HAP-1 (cell line): ENCODE data around the gene CAPRIN1.
"Not testable (repeated sequence)": the region's sequence is repeated elsewhere in the genome, so short reads cannot be mapped to it uniquely, and the experiment has no call there.

Experiments used
- DNase-seq, 2 experiments: peaks; one replicate each; pipeline ENCODE4 v3.0.0-alpha.2; 2016 to 2020; ENCODE audit warnings: low spot score in 2 of 2
- H3K27me3 ChIP-seq: fragments of 250-450 bp; sonication (Bioruptor Pico); 2 replicates; pipeline ENCODE4 v1.5.1; 2020; ENCODE audit warnings: low read depth, mild to moderate bottlenecking, moderate library complexity
- H3K36me3 ChIP-seq: fragments of 250-450 bp; sonication (Bioruptor Pico); replicated peaks from 2 replicates; pipeline ENCODE4 v1.5.1; 2020; ENCODE audit warnings: mild to moderate bottlenecking
- H3K4me1 ChIP-seq: fragments of 250-450 bp; sonication (Bioruptor Pico); 2 replicates; pipeline ENCODE4 v1.5.1; 2020; ENCODE audit warnings: mild to moderate bottlenecking
- H3K4me3 ChIP-seq: fragments of 250-450 bp; sonication (Bioruptor Pico); 2 replicates; pipeline ENCODE4 v1.5.1; 2020; ENCODE audit warnings: mild to moderate bottlenecking, moderate library complexity
- H3K9me3 ChIP-seq: fragments of 250-450 bp; sonication (Bioruptor Pico); 2 replicates; pipeline ENCODE4 v1.5.1; 2020; ENCODE audit warnings: mild to moderate bottlenecking, moderate library complexity
- in situ Hi-C: fragments of 300-500 bp; cut with MboI; formaldehyde crosslinking; loops from 3 replicates; pipeline ENCODE4 v1.14.3; 2020; ENCODE audit warnings: low sequenced_read_pairs, inconsistent platforms, mixed read lengths

The CAPRIN1 gene

DNA sequence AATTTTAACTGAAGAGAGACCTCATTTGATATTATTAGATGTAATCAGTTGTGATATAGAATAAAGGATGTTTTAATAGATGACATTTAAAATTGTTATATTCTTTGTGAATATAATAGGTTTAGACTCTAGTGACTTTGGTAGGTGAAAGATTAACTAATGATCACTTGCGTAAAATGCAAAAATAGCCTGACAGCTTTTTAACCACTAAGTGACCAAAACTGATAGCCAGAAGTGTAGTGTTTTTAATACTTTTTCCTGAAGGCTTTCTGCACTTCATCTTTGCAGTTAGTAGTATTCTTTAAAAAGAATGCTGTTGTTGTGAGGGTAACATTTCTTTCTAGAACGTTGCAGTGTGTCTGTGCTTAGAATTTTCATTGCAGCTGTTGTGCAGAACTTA, 5.1 kb downstream of the CAPRIN1 start:
- in situ Hi-C loops: no loop called here
- Histone ChIP-seq H3K27me3 (no peaks in the 10 kb centered on the region), H3K9me3 (no peaks in the 10 kb centered on the region), H3K4me1 (peaks cover 33% of the 10 kb centered on the region), H3K4me3 (no peak overlapping the region), H3K36me3 (peaks cover 80% of the 10 kb centered on the region)
- no peak for DNase-seq

DNA sequence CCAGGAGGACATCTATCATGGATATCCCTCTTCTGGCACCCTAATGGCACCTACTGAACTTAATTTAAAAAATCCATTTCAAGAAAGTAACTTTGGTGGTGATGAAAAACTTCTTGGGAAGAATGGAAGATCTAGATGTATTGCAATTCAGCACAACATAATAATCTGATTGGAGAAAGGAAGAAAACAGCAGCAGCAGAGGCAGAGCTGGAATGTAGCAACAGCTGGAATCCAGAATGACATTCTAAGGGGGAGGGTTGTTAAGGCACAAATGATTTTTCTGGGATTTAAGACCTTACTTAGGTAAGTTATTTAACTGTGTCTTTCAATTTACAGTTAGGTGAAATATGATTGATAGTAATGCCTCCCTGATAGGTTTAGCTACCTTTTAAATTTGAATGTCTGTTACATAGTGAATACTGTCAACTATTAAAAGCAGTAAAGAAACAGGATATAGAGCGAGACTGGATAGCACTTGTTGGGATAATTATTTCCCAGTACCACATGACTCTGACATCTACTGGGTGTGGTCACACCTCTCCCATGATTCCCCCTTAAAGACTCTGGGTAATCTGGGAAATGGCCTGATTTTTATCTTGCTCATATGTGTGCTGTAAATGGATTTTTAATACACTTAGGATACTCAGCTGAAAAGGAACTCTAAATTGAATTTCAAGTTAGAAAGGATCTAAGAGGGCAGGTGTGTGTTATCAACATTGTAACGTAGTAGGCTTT, 11.7 kb downstream of the CAPRIN1 start:
- in situ Hi-C loops: no loop called here
- Histone ChIP-seq H3K36me3 (peaks cover 59% of the 10 kb centered on the region), H3K4me1 (peaks cover 12% of the 10 kb centered on the region)

DNA sequence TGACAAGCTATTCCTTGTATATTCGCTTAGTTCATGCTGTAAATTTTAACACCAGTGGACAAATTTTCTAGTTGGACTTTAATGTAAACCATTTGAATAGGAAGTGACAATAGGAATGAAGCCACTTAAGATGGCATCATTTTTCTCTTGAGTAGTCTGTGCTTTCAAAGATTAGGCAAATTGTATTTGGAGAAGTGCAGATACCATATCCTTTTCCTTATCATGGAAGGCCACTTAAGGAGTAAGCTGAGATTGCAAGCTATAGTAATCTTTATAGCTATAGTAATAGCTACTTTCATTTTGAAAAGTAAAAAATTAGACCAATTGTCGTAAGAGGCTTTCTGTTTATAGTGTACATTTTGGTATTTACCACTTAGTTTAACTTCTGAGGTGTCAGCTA, 12.8 kb downstream of the CAPRIN1 start:
- H3K9me3 ChIP-seq: no peaks in the 10 kb centered on the region
- peaks cover 7% of the 10 kb centered on the region for H3K4me1 ChIP-seq
- DNase-seq: no peak
- in situ Hi-C loops: no loop called here
- H3K36me3 ChIP-seq: peaks cover 55% of the 10 kb centered on the region
- no peak overlapping the region for H3K4me3 ChIP-seq
- H3K27me3 ChIP-seq: 0 out of 2 replicates have a peak, but pooled peaks cover 2% of the 10 kb centered on the region

More for the DNA sequence above, 11.7 kb downstream of the CAPRIN1 start:
- Histone ChIP-seq H3K4me3 (no peak overlapping the region), H3K9me3 (no peaks in the 10 kb centered on the region), H3K27me3 (0 out of 2 replicates have a peak, but pooled peaks cover 2% of the 10 kb centered on the region)
- no peak for DNase-seq

DNA sequence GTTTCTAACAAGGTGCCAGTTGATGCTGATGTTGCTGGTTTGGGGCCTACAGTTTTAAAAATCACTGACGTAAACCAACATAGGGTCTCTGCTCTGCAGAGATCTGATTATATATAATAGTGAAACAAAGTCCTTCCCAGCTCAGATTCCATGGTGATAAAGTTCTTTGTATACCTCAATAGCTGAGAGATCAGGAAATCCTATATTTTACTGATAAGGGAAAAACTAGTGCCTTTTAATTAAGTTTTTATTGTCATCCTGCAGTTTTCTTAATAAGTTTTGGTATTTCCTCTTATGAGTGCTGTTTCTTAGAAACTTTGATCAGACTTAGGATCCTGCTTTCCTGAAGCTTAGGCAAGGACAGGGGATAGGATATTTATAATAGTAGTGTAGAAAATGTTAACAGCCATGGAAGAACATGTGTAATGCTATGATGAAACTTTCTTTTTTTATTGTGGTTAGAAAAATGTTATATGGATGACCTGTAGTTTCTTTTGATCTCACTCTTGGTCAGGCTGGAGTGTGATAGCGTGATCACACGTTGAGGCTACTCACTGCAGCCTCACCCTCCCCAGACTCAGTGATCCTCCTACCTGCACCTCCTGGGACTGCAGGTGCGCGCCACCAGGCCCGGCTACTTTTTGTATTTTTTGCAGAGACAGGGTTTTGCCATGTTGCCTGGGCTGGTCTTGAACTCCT, 14.1 kb downstream of the CAPRIN1 start:
- peaks cover 47% of the 10 kb centered on the region for H3K36me3 ChIP-seq
- no peak for DNase-seq

DNA sequence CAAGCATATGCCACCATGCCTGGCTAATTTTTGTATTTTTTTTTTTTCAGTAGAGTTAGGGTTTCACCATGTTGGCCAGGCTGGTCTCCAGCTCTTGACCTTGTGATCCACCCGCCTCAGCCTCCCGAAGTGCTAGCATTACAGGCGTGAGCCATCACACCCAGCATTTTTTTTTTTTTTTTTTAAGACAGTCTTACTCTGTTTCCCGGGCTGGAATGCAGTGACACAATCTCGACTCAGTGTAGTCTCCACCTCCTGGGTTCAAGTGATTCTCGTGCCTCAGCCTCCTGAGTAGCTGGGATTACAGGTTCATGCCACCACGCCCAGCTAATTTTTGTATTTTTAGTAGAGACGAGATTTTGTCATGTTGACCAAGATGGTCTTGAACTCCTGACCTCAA, 15.2 kb downstream of the CAPRIN1 start:
- DNase-seq, H3K27me3 ChIP-seq, H3K4me1 ChIP-seq, H3K4me3 ChIP-seq, H3K9me3 ChIP-seq, in situ Hi-C loops: not testable (repeated sequence)
- H3K36me3 ChIP-seq: peaks cover 46% of the 10 kb centered on the region

More for the DNA sequence above, 14.1 kb downstream of the CAPRIN1 start:
- H3K27me3 ChIP-seq: 0 out of 2 replicates have a peak, but pooled peaks cover 2% of the 10 kb centered on the region
- in situ Hi-C loops: no loop called here
- H3K4me1 ChIP-seq: peaks cover 7% of the 10 kb centered on the region
- H3K4me3 ChIP-seq: no peak overlapping the region
- no peaks in the 10 kb centered on the region for H3K9me3 ChIP-seq

DNA sequence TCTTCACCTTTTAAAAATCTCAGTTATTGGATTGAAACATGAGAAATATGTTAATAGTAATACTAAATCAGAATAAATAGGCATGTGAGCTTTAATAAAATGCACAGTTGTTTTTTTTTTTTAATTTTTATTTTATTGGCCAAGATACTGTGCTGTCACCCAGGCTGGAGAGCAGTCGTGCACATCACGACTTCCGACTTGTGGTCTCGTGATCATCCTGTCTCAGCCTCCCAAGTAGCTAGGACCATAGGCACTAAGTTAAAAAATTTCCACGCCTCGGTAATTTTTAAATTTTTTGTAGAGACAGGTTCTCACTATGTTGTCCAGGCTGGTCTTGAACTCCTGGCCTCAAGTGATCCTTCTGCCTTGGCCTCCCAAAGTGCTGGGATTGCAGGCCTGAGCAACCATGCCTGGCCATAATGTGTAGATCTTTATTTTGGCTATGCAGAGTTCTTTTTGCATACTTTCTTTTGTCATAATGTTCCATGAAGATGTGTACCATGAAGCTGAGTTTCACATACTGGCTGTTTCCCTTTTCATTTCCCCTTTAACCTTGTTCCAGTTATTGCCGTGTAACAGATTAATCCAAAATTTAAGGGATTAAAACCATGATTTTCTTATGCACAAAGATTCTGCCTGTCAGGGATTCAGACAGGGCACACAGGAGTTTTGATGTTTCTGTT, 16.0 kb downstream of the CAPRIN1 start:
- Histone ChIP-seq H3K36me3 (peaks cover 47% of the 10 kb centered on the region), H3K27me3 (0 out of 2 replicates have a peak, but pooled peaks cover 2% of the 10 kb centered on the region), H3K9me3 (no peaks in the 10 kb centered on the region), H3K4me1 (peaks cover 7% of the 10 kb centered on the region), H3K4me3 (no peak overlapping the region)
- DNase-seq: no peak
- in situ Hi-C loops: no loop called here

DNA sequence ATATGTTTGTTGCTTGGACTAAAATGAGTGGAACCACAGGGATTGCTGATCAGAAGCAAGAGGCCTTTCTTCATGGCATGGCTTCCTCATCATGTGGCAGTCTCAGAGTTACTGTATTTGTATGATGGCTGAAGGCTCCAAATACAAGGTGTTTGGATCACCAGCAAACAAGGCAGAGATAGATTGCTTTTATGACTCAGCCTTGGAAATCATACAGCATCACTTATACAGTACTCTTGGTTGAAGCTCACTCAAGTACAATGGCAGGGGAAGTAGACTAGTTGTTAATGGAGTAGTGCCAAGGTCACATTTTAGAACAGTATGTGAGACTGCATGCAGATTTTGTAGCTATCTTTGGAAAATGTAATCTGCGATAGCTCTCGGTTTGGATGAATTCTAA, 16.6 kb downstream of the CAPRIN1 start:
- in situ Hi-C loops: no loop called here
- Histone ChIP-seq H3K4me1 (peaks cover 4% of the 10 kb centered on the region), H3K36me3 (peaks cover 47% of the 10 kb centered on the region), H3K9me3 (no peaks in the 10 kb centered on the region), H3K27me3 (0 out of 2 replicates have a peak, but pooled peaks cover 2% of the 10 kb centered on the region), H3K4me3 (no peak overlapping the region)
- DNase-seq: no peak

DNA sequence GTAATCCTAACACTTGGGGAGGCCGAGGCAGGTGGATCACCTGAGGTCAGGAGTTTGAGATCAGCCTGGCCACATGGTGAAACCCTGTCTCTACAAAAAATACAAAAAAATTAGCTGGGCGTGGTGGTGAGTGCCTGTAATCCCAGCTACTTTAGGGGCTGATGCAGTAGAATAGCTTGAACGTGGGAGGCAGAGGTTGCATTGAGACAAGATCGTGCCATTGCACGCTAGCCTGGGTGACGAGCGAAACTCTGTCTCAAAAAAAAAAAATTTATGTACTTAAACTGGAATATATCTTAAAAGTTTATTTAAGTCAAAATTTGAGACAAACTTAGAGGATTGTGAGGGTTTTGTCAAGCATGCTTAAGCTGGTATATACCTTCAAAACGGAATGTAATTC, 19.8 kb downstream of the CAPRIN1 start:
- H3K4me1 ChIP-seq, H3K9me3 ChIP-seq, in situ Hi-C loops, DNase-seq, H3K27me3 ChIP-seq, H3K4me3 ChIP-seq: not testable (repeated sequence)
- peaks cover 58% of the 10 kb centered on the region for H3K36me3 ChIP-seq

DNA sequence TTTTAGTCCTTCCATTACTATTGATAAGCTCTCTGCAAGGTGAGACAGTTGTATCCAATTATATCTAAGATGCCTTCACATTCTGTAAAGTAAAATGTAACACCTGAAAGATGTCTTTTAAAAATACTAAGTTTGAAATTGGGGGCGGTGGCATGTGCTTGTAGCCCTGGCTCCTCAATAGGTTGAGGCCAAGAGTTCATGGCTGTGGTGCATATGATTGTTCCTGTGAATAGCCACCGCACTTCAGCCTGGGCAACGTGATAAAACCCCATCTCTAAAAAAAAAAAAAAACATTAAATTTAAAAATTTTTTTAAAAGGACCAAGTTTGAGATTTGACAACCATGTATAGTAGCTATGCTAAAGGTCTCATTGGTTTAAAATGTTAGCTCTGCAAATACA, 20.5 kb downstream of the CAPRIN1 start:
- no peaks in the 10 kb centered on the region for H3K27me3 ChIP-seq
- H3K4me1 ChIP-seq: no peaks in the 10 kb centered on the region
- no peaks in the 10 kb centered on the region for H3K9me3 ChIP-seq

DNA sequence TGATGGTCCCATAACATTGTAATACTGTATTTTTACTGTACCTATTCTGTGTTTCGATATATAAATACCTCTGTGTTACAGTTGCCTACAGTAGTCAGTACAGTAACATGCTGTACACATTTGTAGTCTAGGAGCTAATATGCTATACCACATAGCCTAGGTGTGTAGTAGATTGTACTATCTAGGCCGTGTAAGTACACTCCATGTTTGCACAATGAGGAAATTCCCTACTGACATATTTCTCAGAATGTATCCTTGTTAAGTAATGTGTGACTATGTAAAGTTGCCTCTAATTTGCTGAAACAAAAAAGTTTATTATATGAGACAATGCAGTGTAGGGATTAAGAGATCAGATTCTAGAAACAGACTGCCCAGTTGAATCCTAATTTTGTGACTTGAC, 21.3 kb downstream of the CAPRIN1 start:
- H3K36me3 ChIP-seq: peaks cover 74% of the 10 kb centered on the region
- no peaks in the 10 kb centered on the region for H3K4me1 ChIP-seq
- no peak overlapping the region for H3K4me3 ChIP-seq
- H3K9me3 ChIP-seq: no peaks in the 10 kb centered on the region
- in situ Hi-C loops: no loop called here
- DNase-seq: no peak
- H3K27me3 ChIP-seq: no peaks in the 10 kb centered on the region

More for the DNA sequence above, 20.5 kb downstream of the CAPRIN1 start:
- peaks cover 66% of the 10 kb centered on the region for H3K36me3 ChIP-seq
- no peak for DNase-seq
- H3K4me3 ChIP-seq: no peak overlapping the region
- in situ Hi-C loops: no loop called here

DNA sequence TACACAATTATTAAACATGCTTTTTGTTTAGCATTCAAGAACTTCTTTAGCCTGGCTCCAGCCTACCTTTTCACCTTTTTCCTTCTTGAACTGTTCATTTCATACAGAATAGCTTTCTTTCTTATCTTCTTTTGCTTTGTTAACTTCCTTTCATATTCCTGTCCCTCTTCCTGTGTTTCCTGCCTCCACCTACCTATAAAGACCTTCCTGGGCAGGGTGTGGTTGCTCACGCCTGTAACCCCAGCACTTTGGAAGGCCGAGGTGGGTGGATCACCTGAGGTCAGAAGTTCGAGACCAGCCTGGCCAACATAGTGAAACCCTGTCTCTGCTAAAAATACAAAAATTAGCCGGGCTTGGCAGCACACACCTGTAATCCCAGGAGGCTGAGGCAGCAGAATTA, 22.9 kb downstream of the CAPRIN1 start:
- DNase-seq: no peak
- Histone ChIP-seq H3K4me1 (no peaks in the 10 kb centered on the region), H3K36me3 (peaks cover 84% of the 10 kb centered on the region), H3K4me3 (no peak overlapping the region), H3K9me3 (no peaks in the 10 kb centered on the region), H3K27me3 (no peaks in the 10 kb centered on the region)
- in situ Hi-C loops: no loop called here

DNA sequence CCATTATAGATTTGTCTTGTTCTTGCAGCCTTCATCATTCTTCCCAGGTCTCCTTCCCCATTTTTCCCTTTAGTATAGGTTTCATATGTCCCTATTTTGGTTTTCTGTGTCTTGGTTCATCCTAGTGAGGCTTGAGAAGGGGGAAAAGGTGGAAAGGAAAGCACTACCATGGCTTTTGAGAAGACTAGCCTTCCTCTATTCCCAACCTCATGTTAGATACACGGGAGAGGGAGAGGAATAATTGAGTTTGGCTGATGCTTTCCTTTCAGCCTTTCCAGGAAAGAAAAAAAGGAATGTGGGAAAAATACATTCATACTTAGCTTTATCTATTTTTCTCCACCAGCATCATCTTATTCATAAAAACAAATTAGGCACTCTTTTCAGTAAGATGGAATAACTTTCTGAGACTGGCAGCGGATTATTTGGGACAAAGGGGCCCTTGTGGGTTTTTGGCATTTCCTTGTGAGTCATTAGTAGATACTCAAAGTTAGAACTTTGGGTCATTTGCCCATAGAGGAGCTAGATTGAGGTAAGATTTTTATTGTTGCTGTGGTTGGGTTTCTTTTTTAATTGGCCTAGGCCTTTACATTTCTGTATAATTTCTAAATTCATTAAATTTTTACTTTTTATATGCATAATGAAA, 23.8 kb downstream of the CAPRIN1 start:
- no peaks in the 10 kb centered on the region for H3K27me3 ChIP-seq
- no peaks in the 10 kb centered on the region for H3K9me3 ChIP-seq
- no peak overlapping the region for H3K4me3 ChIP-seq
- peaks cover 91% of the 10 kb centered on the region for H3K36me3 ChIP-seq
- no peaks in the 10 kb centered on the region for H3K4me1 ChIP-seq
- in situ Hi-C loops: no loop called here
- no peak for DNase-seq

DNA sequence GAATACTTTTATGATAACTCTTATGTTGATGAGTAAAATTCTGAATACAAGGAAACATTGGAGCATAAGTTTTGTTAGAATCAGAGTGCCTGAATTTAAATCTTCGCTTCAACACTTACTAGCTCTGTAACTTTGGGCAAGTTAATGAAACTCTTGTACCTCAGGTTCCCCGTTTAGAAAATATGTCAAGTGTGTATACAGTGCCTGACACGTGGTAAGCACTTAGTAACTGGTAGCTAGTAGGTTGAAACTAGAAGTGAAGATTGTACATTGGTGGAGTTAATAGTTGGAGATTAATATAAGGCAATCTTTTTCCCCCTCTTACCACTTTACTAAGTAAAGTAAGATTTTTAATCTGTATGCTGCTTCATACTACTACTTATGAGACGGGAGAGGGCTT, 29.1 kb downstream of the CAPRIN1 start:
- no peaks in the 10 kb centered on the region for H3K4me1 ChIP-seq
- H3K36me3 ChIP-seq: peaks cover 96% of the 10 kb centered on the region
- H3K4me3 ChIP-seq: no peak overlapping the region
- no peaks in the 10 kb centered on the region for H3K9me3 ChIP-seq
- DNase-seq: no peak
- H3K27me3 ChIP-seq: no peaks in the 10 kb centered on the region
- in situ Hi-C loops: no loop called here
